Panc1 (cell line): ENCODE results near the gene DNAJB8. TPM values are rescaled to one million over a fixed set of nuclear protein-coding genes. Genes with fewer than 3 reads are reported as not detected.

Experiments
- ATAC-seq: fragments of 200-7000 bp; cut with Tn5 transposase; 2 replicates; pipeline ENCODE4 v1.9.1; 2020; ENCODE audit warnings: mild to moderate bottlenecking, moderate library complexity
- BruUV-seq: library from RNA; stranded (reverse); fragments of 400-500 nt; replicated peaks from 2 replicates; lab custom pipeline; 2021; lab: Mats Ljungman, UMichigan
- CTCF ChIA-PET: fragments of 300-600 bp; sonication (Branson Sonifier 250); formaldehyde crosslinking; loops from one replicate; lab custom pipeline; 2022; ENCODE audit warnings: antibody characterized with exemption; lab: Charles Lee
- POLR2A ChIA-PET: fragments of 300-600 bp; sonication (Branson Sonifier 250); formaldehyde crosslinking; loops from one replicate; lab custom pipeline; 2022; ENCODE audit warnings: antibody characterized with exemption; lab: Charles Lee
- DNase-seq: peaks from one replicate; pipeline ENCODE4 v3.0.0-alpha.2; 2010; ENCODE audit warnings: low read depth, low spot score
- H3K27ac ChIP-seq: 2 replicates; pipeline ENCODE4 v1.5.1; 2011; ENCODE audit warnings: mild to moderate bottlenecking, low read length, inconsistent platforms
- H3K27me3 ChIP-seq: fragments of 200-500 bp; sonication (Bioruptor generic); 2 replicates; pipeline ENCODE4 v1.6.0; 2014; ENCODE audit warnings: low read length, inconsistent platforms; ENCODE audit not compliant: control insufficient read depth, insufficient read depth
- H3K36me3 ChIP-seq: fragments of 200-500 bp; sonication (Bioruptor generic); 2 replicates; pipeline ENCODE4 v1.5.1; 2014; ENCODE audit warnings: inconsistent platforms, mild to moderate bottlenecking, low read length, moderate library complexity; ENCODE audit not compliant: control insufficient read depth, insufficient read depth
- H3K4me1 ChIP-seq: 2 replicates; pipeline ENCODE4 v1.5.1; 2011; ENCODE audit warnings: inconsistent platforms, mild to moderate bottlenecking, low read length, moderate library complexity; ENCODE audit not compliant: control insufficient read depth, insufficient read depth
- H3K4me3 ChIP-seq, 2 experiments: 2 replicates each; pipeline ENCODE4 v1.5.1; 2011 to 2012; ENCODE audit warnings: low read depth in 2 of 2, low read length in 2 of 2, mild to moderate bottlenecking in 2 of 2, inconsistent platforms in 1 of 2, moderate library complexity in 1 of 2
- H3K9me3 ChIP-seq: fragments of 200-500 bp; sonication (Bioruptor generic); 2 replicates; pipeline ENCODE4 v1.5.1; 2014; ENCODE audit warnings: low read depth, mild to moderate bottlenecking, inconsistent platforms, low read length, moderate library complexity; ENCODE audit not compliant: control insufficient read depth, insufficient read depth
- POLR2AphosphoS5 ChIP-seq: IDR thresholded peaks from 2 replicates; pipeline ENCODE4 v1.6.1; 2012; ENCODE audit warnings: mild to moderate bottlenecking, low read depth, low read length, moderate library complexity
- SIN3A ChIP-seq: IDR thresholded peaks from 2 replicates; pipeline ENCODE4 v1.6.1; 2012; ENCODE audit warnings: low read depth, mild to moderate bottlenecking, low read length, moderate library complexity, borderline replicate concordance; ENCODE audit not compliant: insufficient read depth
- TCF7L2 ChIP-seq: IDR thresholded peaks from 2 replicates; pipeline ENCODE4 v1.6.1; 2011; ENCODE audit warnings: mild to moderate bottlenecking, low read depth, low read length, inconsistent platforms
- in situ Hi-C: cut with HindIII; loops from 2 replicates; pipeline ENCODE4 v1.10.0; 2016; ENCODE audit warnings: low sequenced_read_pairs, low pct_unique_long_range_greater_than_20kb
- intact Hi-C: fragments of 100-400 bp; cut with micrococcal nuclease; formaldehyde crosslinking; loops from one replicate; pipeline ENCODE4 v1.10.0; 2022; ENCODE audit not compliant: unreplicated experiment
- total RNA-seq: library from RNA; stranded (reverse); gene quantifications from one replicate; pipeline ENCODE4 v1.2.1, GENCODE V29; 2021; ENCODE audit not compliant: unreplicated experiment
- TF ChIP-seq, protein P1 (sequence below): fragments of 450-650 bp; IDR thresholded peaks from 2 replicates; pipeline ENCODE4 v1.5.1; 2017; ENCODE audit warnings: mild to moderate bottlenecking
- TF ChIP-seq, protein P2 (sequence below), 2 experiments: IDR thresholded peaks; 2 replicates each; pipeline ENCODE4 v1.6.1; 2011 to 2012; ENCODE audit warnings: low read depth in 2 of 2, control low read depth in 1 of 2, low read length in 1 of 2, mild to moderate bottlenecking in 1 of 2, moderate library complexity in 1 of 2; ENCODE audit not compliant: insufficient read depth in 1 of 2

DNAJB8 gene
- total RNA-seq, 1 experiment from 2014 or later = not detected

DNA sequence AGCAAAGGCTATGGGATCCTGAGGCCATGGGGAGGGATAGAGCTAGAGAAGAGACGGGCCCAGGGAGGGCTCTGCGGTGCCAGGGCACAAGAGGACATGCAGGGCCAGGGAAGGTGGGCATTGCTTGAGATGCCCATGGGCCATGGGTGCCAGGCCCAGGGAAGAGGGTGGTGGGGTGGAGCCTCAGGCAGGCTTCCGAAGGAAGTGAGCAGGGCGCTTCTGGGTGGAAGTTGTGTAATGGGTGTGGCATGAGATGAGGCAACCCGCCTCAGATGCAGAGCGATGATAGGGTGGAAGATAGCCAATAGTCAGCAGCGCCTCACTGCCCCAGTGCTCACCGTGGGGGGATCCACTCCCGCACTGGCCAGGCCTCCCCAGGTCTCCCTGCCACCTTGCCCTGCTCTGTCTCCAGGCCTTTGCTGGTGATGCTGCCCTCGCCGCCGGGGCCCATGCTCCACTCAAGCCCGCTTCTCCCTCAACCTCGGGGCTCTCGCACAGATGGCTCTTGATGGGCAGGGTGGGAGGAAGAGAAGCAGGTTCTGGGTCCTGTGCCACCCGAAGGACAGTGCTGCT is 51.4 kb downstream of the DNAJB8 start:
- TF ChIP-seq SIN3A (no peak), POLR2AphosphoS5 (no peak), TCF7L2 (no peak)
- TF ChIP-seq, protein P1, sequence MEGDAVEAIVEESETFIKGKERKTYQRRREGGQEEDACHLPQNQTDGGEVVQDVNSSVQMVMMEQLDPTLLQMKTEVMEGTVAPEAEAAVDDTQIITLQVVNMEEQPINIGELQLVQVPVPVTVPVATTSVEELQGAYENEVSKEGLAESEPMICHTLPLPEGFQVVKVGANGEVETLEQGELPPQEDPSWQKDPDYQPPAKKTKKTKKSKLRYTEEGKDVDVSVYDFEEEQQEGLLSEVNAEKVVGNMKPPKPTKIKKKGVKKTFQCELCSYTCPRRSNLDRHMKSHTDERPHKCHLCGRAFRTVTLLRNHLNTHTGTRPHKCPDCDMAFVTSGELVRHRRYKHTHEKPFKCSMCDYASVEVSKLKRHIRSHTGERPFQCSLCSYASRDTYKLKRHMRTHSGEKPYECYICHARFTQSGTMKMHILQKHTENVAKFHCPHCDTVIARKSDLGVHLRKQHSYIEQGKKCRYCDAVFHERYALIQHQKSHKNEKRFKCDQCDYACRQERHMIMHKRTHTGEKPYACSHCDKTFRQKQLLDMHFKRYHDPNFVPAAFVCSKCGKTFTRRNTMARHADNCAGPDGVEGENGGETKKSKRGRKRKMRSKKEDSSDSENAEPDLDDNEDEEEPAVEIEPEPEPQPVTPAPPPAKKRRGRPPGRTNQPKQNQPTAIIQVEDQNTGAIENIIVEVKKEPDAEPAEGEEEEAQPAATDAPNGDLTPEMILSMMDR = no peak
- BruUV-seq = no TSS peak
- peaks cover 28% of the 10 kb centered on the region for H3K4me1 ChIP-seq
- ChIA-PET POLR2A (no interaction called here), CTCF (no interaction called here)
- H3K27me3 ChIP-seq = no peaks in the 10 kb centered on the region
- intact Hi-C loops (no loop called here), in situ Hi-C loops (no loop called here)
- no peaks in the 10 kb centered on the region for H3K9me3 ChIP-seq
- ATAC-seq (no peak), DNase-seq (no peak)
- no peaks in the 10 kb centered on the region for H3K36me3 ChIP-seq
- no peak overlapping the region for H3K4me3 ChIP-seq
- H3K27ac ChIP-seq = peak overlapping the region; percentile 35; the same call in 1 of the 2 replicates

DNA sequence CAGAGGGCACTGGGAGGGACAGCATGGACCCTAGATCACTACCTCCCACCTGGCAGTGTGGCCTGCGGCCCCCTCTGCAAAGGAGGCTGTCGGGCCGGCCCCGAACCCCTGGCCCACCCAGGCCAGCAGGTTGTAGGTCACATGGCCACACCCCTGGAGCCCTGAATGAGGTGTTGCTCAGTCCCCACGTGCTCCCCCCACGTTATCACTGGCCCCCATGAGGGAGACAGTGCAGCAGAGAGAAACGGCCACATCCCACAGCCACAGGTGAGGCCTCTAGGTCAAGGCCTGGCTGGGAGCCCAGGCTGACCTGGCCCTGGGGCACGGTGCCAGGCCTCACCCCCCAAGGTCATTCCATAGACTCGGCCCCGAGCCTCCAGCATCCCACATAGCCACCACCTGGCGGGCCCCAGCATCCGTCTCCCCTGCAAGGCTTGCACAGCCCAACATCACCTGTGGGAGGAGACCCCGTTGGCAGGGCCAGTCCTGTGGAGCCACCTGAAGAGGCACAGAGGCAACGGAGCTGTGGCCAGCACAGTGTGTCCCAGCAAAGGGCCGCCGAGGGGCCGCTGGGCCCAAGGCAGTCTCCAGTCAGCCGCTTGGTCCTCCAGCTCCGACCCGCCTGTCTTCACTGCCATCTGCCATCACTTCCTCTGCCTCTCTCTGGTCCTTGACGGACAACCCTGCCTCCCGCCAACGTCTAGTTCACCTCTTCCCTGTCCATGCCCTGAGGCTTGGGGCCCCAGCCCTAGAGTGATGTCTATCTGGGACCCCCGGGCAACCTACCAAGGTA is 53.1 kb downstream of the DNAJB8 start:
- Histone ChIP-seq H3K4me1 (peaks cover 44% of the 10 kb centered on the region), H3K27me3 (no peaks in the 10 kb centered on the region), H3K9me3 (no peaks in the 10 kb centered on the region), H3K27ac (no peak overlapping the region), H3K4me3 (no peak overlapping the region), H3K36me3 (no peaks in the 10 kb centered on the region)
- BruUV-seq = no TSS peak
- CTCF ChIA-PET = no interaction called here
- intact Hi-C loops = no loop called here
- DNase-seq (no peak), ATAC-seq (no peak)
- POLR2A ChIA-PET = no interaction called here
- in situ Hi-C loops = no loop called here
- TF ChIP-seq, protein P2, sequence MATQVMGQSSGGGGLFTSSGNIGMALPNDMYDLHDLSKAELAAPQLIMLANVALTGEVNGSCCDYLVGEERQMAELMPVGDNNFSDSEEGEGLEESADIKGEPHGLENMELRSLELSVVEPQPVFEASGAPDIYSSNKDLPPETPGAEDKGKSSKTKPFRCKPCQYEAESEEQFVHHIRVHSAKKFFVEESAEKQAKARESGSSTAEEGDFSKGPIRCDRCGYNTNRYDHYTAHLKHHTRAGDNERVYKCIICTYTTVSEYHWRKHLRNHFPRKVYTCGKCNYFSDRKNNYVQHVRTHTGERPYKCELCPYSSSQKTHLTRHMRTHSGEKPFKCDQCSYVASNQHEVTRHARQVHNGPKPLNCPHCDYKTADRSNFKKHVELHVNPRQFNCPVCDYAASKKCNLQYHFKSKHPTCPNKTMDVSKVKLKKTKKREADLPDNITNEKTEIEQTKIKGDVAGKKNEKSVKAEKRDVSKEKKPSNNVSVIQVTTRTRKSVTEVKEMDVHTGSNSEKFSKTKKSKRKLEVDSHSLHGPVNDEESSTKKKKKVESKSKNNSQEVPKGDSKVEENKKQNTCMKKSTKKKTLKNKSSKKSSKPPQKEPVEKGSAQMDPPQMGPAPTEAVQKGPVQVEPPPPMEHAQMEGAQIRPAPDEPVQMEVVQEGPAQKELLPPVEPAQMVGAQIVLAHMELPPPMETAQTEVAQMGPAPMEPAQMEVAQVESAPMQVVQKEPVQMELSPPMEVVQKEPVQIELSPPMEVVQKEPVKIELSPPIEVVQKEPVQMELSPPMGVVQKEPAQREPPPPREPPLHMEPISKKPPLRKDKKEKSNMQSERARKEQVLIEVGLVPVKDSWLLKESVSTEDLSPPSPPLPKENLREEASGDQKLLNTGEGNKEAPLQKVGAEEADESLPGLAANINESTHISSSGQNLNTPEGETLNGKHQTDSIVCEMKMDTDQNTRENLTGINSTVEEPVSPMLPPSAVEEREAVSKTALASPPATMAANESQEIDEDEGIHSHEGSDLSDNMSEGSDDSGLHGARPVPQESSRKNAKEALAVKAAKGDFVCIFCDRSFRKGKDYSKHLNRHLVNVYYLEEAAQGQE (IDR thresholded peaks at IDR 0.05; ENCODE audit: insufficient read depth in 1 of 2, low read depth in 2 of 2, low read length in 1 of 2) = no peak
- no peak for TF ChIP-seq TCF7L2
- TF ChIP-seq, protein P1 = no peak
- no peak for TF ChIP-seq POLR2AphosphoS5
- no peak for TF ChIP-seq SIN3A
